Ovary (tissue), 3 donors: Measurements from ENCODE around the gene KLF3.

Experiments used
- CTCF ChIP-seq, 3 donors: fragments of 450-650 bp in 2 of 3; fragments of 200-600 bp in 1 of 3; IDR thresholded peaks; one replicate each; pipeline versions ENCODE4 v1.5.1 to v1.8.0; 2016 to 2022; ENCODE audit warnings: antibody characterized with exemption in 3 of 3, mild to moderate bottlenecking in 1 of 3
- EP300 ChIP-seq: sonication (generic); formaldehyde crosslinking; IDR thresholded peaks from one replicate; pipeline ENCODE4 v1.6.1; 2017; ENCODE audit warnings: antibody characterized with exemption
- POLR2A ChIP-seq: fragments of 450-650 bp; IDR thresholded peaks from one replicate; pipeline ENCODE4 v1.6.1; 2017; ENCODE audit warnings: antibody characterized with exemption, mild to moderate bottlenecking, moderate library complexity
- donor health status: DM: no; HTN: no; CAD: no.

- TF ChIP-seq CTCF (IDR thresholded peaks at IDR 0.05) (no peak), EP300 (no peak), POLR2A (no peak)
Observed at GRCh38 chr4:38711066-38711465, 47.1 kb downstream of the KLF3 start.
